K562 (cell line): ENCODE data around the gene HSF5. TPM values are rescaled to one million over a fixed set of nuclear protein-coding genes. Genes with fewer than 3 reads are reported as not detected.

Source experiments
- ATAC-seq: fragments of 200-7000 bp; cut with Tn5 transposase; 3 replicates; pipeline ENCODE4 v1.9.1; 2020; ENCODE audit warnings: moderate library complexity
- BruUV-seq: library from RNA; stranded (reverse); fragments of 400-500 nt; replicated peaks from 2 replicates; lab custom pipeline; 2021; lab: Mats Ljungman, UMichigan
- CTCF ChIA-PET: fragments of 300-600 bp; formaldehyde crosslinking; extraction: SDS; loops from one replicate; lab custom pipeline; 2021; ENCODE audit warnings: low intra/inter-chr PET ratio; lab: Yijun Ruan, JAX
- POLR2A ChIA-PET: fragments of 300-600, 350-650 bp; sonication (Branson Sonifier 250); formaldehyde crosslinking; extraction: SDS; loops from one replicate; lab custom pipeline; 2021; ENCODE audit warnings: antibody characterized with exemption, inconsistent platforms; lab: Yijun Ruan, JAX
- DNase-seq, 4 experiments: peaks; one replicate each; pipeline versions ENCODE4 v3.0.0 to v3.0.0-alpha.2; 2011 to 2018; ENCODE audit warnings: low spot score in 3 of 4, mixed read lengths in 3 of 4; ENCODE audit errors: extremely low read depth in 1 of 4
- FAIRE-seq: peaks from 2 replicates; lab custom pipeline; 2011; peaks lifted over from hg19 to GRCh38; lab: Jason Lieb, UNC
- H2AFZ ChIP-seq: 2 replicates; pipeline ENCODE4 v1.6.0; 2011; ENCODE audit warnings: low read depth, low read length, control low read depth, inconsistent platforms
- H3K27ac ChIP-seq: fragments of 200-600 bp; 3 replicates; pipeline ENCODE4 v1.8.0; 2011; ENCODE audit warnings: low read depth, mild to moderate bottlenecking, control low read depth, inconsistent platforms, low read length, moderate library complexity, mixed read lengths; ENCODE audit errors: extremely low read depth
- H3K27me3 ChIP-seq, 2 experiments: fragments of 300-600 bp in 1 of 2; 2 replicates in 1 of 2; 3 replicates in 1 of 2; pipeline versions ENCODE4 v1.6.0 to v1.8.0; 2011; ENCODE audit warnings: inconsistent platforms in 2 of 2, low read length in 2 of 2, mild to moderate bottlenecking in 1 of 2, mixed read lengths in 1 of 2, moderate library complexity in 1 of 2; ENCODE audit not compliant: control insufficient read depth in 2 of 2, insufficient read depth in 2 of 2
- H3K36me3 ChIP-seq: fragments of 300-600 bp; 3 replicates; pipeline ENCODE4 v1.8.0; 2011; ENCODE audit warnings: mild to moderate bottlenecking, low read length, inconsistent platforms; ENCODE audit not compliant: control insufficient read depth, insufficient read depth
- H3K4me1 ChIP-seq, 2 experiments: fragments of 200-600 bp in 1 of 2; replicated peaks in 1 of 2; 2 replicates in 1 of 2; 3 replicates in 1 of 2; pipeline versions ENCODE4 v1.5.1 to v1.8.0; 2011; ENCODE audit warnings: inconsistent platforms in 2 of 2, low read length in 2 of 2, mild to moderate bottlenecking in 1 of 2, mixed read lengths in 1 of 2, moderate library complexity in 1 of 2; ENCODE audit not compliant: control insufficient read depth in 2 of 2, insufficient read depth in 2 of 2
- H3K4me2 ChIP-seq: 2 replicates; pipeline ENCODE4 v1.6.1; 2011; ENCODE audit warnings: low read length, control low read depth, inconsistent platforms, mixed read lengths; ENCODE audit not compliant: insufficient read depth
- H3K4me3 ChIP-seq: fragments of 200-600 bp; sonication (generic), shearing (Covaris generic); 2 replicates; pipeline ENCODE4 v1.5.1; 2016; ENCODE audit warnings: control low read depth, inconsistent platforms
- H3K79me2 ChIP-seq: fragments of 200-600 bp; 3 replicates; pipeline ENCODE4 v1.8.0; 2011; ENCODE audit warnings: low read length, inconsistent platforms; ENCODE audit not compliant: control insufficient read depth, insufficient read depth
- H3K9ac ChIP-seq, 2 experiments: 2 replicates each; pipeline versions ENCODE4 v1.6.0 to v1.6.1; 2011; ENCODE audit warnings: low read depth in 2 of 2, low read length in 2 of 2, control low read depth in 1 of 2, inconsistent platforms in 1 of 2, mild to moderate bottlenecking in 1 of 2, mixed read lengths in 1 of 2; ENCODE audit not compliant: insufficient read depth in 1 of 2
- H3K9me1 ChIP-seq: one replicate; pipeline ENCODE4 v1.6.0; 2011; ENCODE audit warnings: inconsistent platforms, mild to moderate bottlenecking, low read length, moderate library complexity; ENCODE audit not compliant: control insufficient read depth, insufficient read depth
- H3K9me3 ChIP-seq: replicated peaks from 2 replicates; pipeline ENCODE4 v1.5.1; 2011; ENCODE audit warnings: low read depth, low read length, inconsistent platforms; ENCODE audit not compliant: control insufficient read depth, insufficient read depth
- H4K20me1 ChIP-seq: replicated peaks from 2 replicates; pipeline ENCODE4 v1.6.1; 2011; ENCODE audit warnings: low read length, inconsistent platforms, mixed read lengths; ENCODE audit not compliant: control insufficient read depth, insufficient read depth
- BDP1 ChIP-seq: IDR thresholded peaks from 3 replicates; pipeline ENCODE4 v1.6.1; 2011; ENCODE audit not compliant: insufficient read length, insufficient read depth
- CTCFL ChIP-seq: IDR thresholded peaks from 2 replicates; pipeline ENCODE4 v1.6.1; 2011; ENCODE audit warnings: borderline replicate concordance, low read depth, mild to moderate bottlenecking, moderate library complexity, low read length; ENCODE audit not compliant: insufficient read depth, poor library complexity, severe bottlenecking
- FOXJ2 ChIP-seq: fragments of 200-800 bp; sonication (Bioruptor generic); IDR thresholded peaks from 2 replicates; pipeline ENCODE4 v1.6.1; 2016; ENCODE audit warnings: missing genetic modification characterization, missing compliant biosample characterization
- HNRNPH1 ChIP-seq: fragments of 200-400 bp; formaldehyde crosslinking; optimal IDR thresholded peaks from 2 replicates; pipeline ENCODE3; 2017; ENCODE audit warnings: low read depth, mild to moderate bottlenecking, low read length, moderate library complexity
- PKNOX1 ChIP-seq: fragments of 450-650 bp; IDR thresholded peaks from 2 replicates; pipeline ENCODE4 v1.6.1; 2016
- PTTG1 ChIP-seq: fragments of 450-650 bp; IDR thresholded peaks from 2 replicates; pipeline ENCODE4 v1.6.1; 2016; ENCODE audit warnings: low read depth, mild to moderate bottlenecking, missing genetic modification characterization, missing compliant biosample characterization
- SAFB ChIP-seq: fragments of 200-400 bp; formaldehyde crosslinking; IDR thresholded peaks from 2 replicates; pipeline ENCODE4 v1.6.1; 2017; ENCODE audit warnings: low read depth, low read length, borderline replicate concordance
- SP2 ChIP-seq: IDR thresholded peaks from 2 replicates; pipeline ENCODE4 v1.6.1; 2011; ENCODE audit warnings: mild to moderate bottlenecking, low read depth, low read length, moderate library complexity; ENCODE audit not compliant: poor library complexity, severe bottlenecking; ENCODE audit errors: extremely low read depth
- SPI1 ChIP-seq: IDR thresholded peaks from 2 replicates; pipeline ENCODE4 v1.6.1; 2011; ENCODE audit warnings: low read depth, low read length, control low read depth, borderline replicate concordance
- ZNF197 ChIP-seq: fragments of 200-800 bp; sonication (Bioruptor generic); IDR thresholded peaks from 2 replicates; pipeline ENCODE4 v1.6.1; 2016; ENCODE audit warnings: low read depth, missing genetic modification characterization, missing compliant biosample characterization
- ZNF507 ChIP-seq: conservative IDR thresholded peaks from 2 replicates; pipeline ENCODE4 v1.6.1; 2017; ENCODE audit warnings: missing genetic modification characterization, missing compliant biosample characterization
- WGBS: fragments of 100-300 bp; shearing (Covaris generic); methylation state at CpG from one replicate; pipeline ENCODE4 v1.1.6; 2016; ENCODE audit warnings: low coverage, mixed read lengths; ENCODE audit not compliant: insufficient coverage; ENCODE audit errors: missing lambda C conversion rate; 5-methylcytosine and 5-hydroxymethylcytosine counted together
- in situ Hi-C: fragments of 300-500 bp; cut with MboI; formaldehyde crosslinking; loops from 4 replicates; pipeline ENCODE4 v1.15.0; 2018; ENCODE audit warnings: inconsistent platforms, mixed read lengths
- intact Hi-C: fragments of 100-400 bp; cut with micrococcal nuclease; formaldehyde crosslinking; loops from 2 replicates; pipeline ENCODE4 v1.14.2; 2022
- polyA plus RNA-seq, 8 experiments: library from polyadenylated mRNA; depleted of rRNA in 4 of 8; stranded (reverse) in 5 of 8; unstranded in 3 of 8; fragments of >200 nt; fragmentation: Nextera tagmentation in 2 of 8; fragmentation: Illumina TruSeq in 1 of 8; extraction: Ambion mirVana in 2 of 8; extraction: Trizol in 1 of 8; gene quantifications; 2 replicates each; pipeline versions ENCODE4 v1.2.1 to v1.2.3, GENCODE V29; 2011 to 2014; ENCODE audit warnings: inconsistent platforms in 1 of 8, missing spikeins in 1 of 8
- total RNA-seq, 7 experiments: library from RNA; depleted of rRNA in 6 of 7; stranded (reverse); fragments of >200 nt in 6 of 7; fragmentation: Illumina TruSeq in 2 of 7; extraction: Trizol in 2 of 7; gene quantifications; 2 replicates each; pipeline versions ENCODE4 v1.2.1 to v1.2.3, GENCODE V29; 2011 to 2021; ENCODE audit warnings: low replicate concordance in 1 of 7

The HSF5 gene
- total and polyA plus RNA-seq, 9 of the 15 experiments (the other 6 are each of a cell fraction or from before 2014, with no cell fraction given): 0.04 TPM; not detected in 8

- TF ChIP-seq CTCFL (no peak), ZNF197 (CRISPR knock-in tag) (no peak)
Observed at GRCh38 chr17:58377661-58378060, 110.5 kb downstream of the HSF5 start (continued).

GRCh38 chr17:58377093-58377601 is 111.1 kb downstream of the HSF5 start:
- ChIA-PET CTCF (no interaction called here), POLR2A (interaction anchor here (0.6 to 5.4 kb wide), 4 partner anchors 12 to 49 kb away, joined by 3 to 34 read pairs (median 11); partner anchors contain the start of gene SUPT4H1)
- intact Hi-C loops (no loop called here), in situ Hi-C loops (no loop called here)
- Histone ChIP-seq H3K79me2 (no peaks in the 10 kb centered on the region), H3K9ac (peak overlapping the region in 1 of 2 experiments; percentile 53; a peak in 1 of 4 replicates), H2AFZ (no peak overlapping the region), H3K4me3 (no peak overlapping the region), H3K27me3 (no peaks in the 10 kb centered on the region), H3K9me3 (no peaks in the 10 kb centered on the region), H3K9me1 (no peaks in the 10 kb centered on the region), H3K27ac (no peak overlapping the region), H4K20me1 (no peaks in the 10 kb centered on the region), H3K36me3 (no peaks in the 10 kb centered on the region), H3K4me2 (no peak overlapping the region), H3K4me1 (peaks cover 0 to 26% of the 10 kb centered on the region in 2 experiments; a peak in 4 of 5 replicates)
- no peak for FAIRE-seq
- no peak for DNase-seq
- WGBS: 29% methylated on average over 3 of the region's 3 CpGs
- no TSS peak for BruUV-seq
- ATAC-seq: no peak
- TF ChIP-seq SPI1 (peak; percentile 13; the same call in 1 of the 2 replicates), FOXJ2 (tag) (no peak), SAFB (no peak), SP2 (no peak), HNRNPH1 (no peak), BDP1 (no peak), PTTG1 (tag) (no peak), PKNOX1 (peak; percentile 13; the same call in 1 of the 2 replicates), ZNF507 (tag) (no peak)
